HG03521 (cell line): Measurements from ENCODE around the gene C16orf90.
A peak's percentile ranks its signal among the peaks of the same experiment; 100 is the strongest.

Experiments
- ATAC-seq: cut with Tn5 transposase; IDR thresholded peaks from one replicate; pipeline ENCODE4 v1.9.1; 2021; ENCODE audit warnings: mild to moderate bottlenecking, moderate library complexity; ENCODE audit not compliant: unreplicated experiment

C16orf90 gene

GRCh38 chr16:3467921-3468320, 27.4 kb downstream of the C16orf90 start:
- no peak for ATAC-seq

GRCh38 chr16:3467182-3467581, 28.1 kb downstream of the C16orf90 start:
- ATAC-seq: no peak

GRCh38 chr16:3465911-3466584, 29.2 kb downstream of the C16orf90 start:
- ATAC-seq: no peak

GRCh38 chr16:3465301-3465700, 30.0 kb downstream of the C16orf90 start:
- no peak for ATAC-seq

- no peak for ATAC-seq
These were observed 34.1 kb downstream of the C16orf90 start for GRCh38 chr16:3461151-3461550.

- ATAC-seq: no peak
These were observed 34.7 kb downstream of the C16orf90 start for GRCh38 chr16:3460585-3460984.

GRCh38 chr16:3460121-3460520, 35.2 kb downstream of the C16orf90 start:
- ATAC-seq: no peak

GRCh38 chr16:3459401-3460090, 35.7 kb downstream of the C16orf90 start:
- ATAC-seq: no peak

GRCh38 chr16:3458852-3459361, 36.4 kb downstream of the C16orf90 start:
- ATAC-seq: no peak

GRCh38 chr16:3458278-3458851, 36.9 kb downstream of the C16orf90 start:
- no peak for ATAC-seq

GRCh38 chr16:3457434-3458252, 37.6 kb downstream of the C16orf90 start:
- peak; percentile 80 for ATAC-seq

GRCh38 chr16:3454631-3455147, 40.6 kb downstream of the C16orf90 start:
- ATAC-seq: no peak

- ATAC-seq: no peak
These were observed 41.2 kb downstream of the C16orf90 start for GRCh38 chr16:3454093-3454492.

GRCh38 chr16:3444032-3444388, 51.3 kb downstream of the C16orf90 start:
- ATAC-seq: peak; percentile 18
